Measurements from ENCODE around the gene TIMP4.

Gene TIMP4
- 0 to 0.07 (median 0) reads per million in 9 experiments for total RNA-seq

- DNase-seq (no peak), ATAC-seq (replicated peaks) (no peak)
- Mint-ChIP-seq H3K4me1 (ENCODE audit: low read depth in 2 of 2) (no peaks in the 10 kb centered on the region), H3K27ac (no peak within 1 kb of the TSS), H3K4me3 (no peak within 1 kb of the TSS), H3K27me3 (peaks cover 23 to 42% of the 10 kb centered on the region in 2 donors), H3K36me3 (ENCODE audit: insufficient read depth) (no peaks in the 10 kb centered on the region), H3K9me3 (no peaks in the 10 kb centered on the region)
Observed at GRCh38 chr3:12158387-12159226, at the start of gene TIMP4. TIMP4 (minus strand) TSS chr3:12158912; CDS start chr3:12158840, 72 bp downstream.

- no peak overlapping the region for H3K27ac Mint-ChIP-seq
- H3K9me3 Mint-ChIP-seq, result no peaks in the 10 kb centered on the region
- ATAC-seq (replicated peaks) (no peak), DNase-seq (no peak)
- no peaks in the 10 kb centered on the region for H3K4me1 Mint-ChIP-seq (ENCODE audit: low read depth in 2 of 2)
- H3K4me3 Mint-ChIP-seq, result no peak overlapping the region
- H3K27me3 Mint-ChIP-seq, result peaks cover 0 to 5% of the 10 kb centered on the region in 2 donors
- H3K36me3 Mint-ChIP-seq (ENCODE audit: insufficient read depth), result no peaks in the 10 kb centered on the region
Observed at GRCh38 chr3:12205171-12205570, 46.5 kb upstream of the TIMP4 start.

GRCh38 chr3:12201813-12202212 lies 43.1 kb upstream of the TIMP4 start:
- DNase-seq, result no peak
- Mint-ChIP-seq H3K4me3 (no peak overlapping the region), H3K27me3 (no peaks in the 10 kb centered on the region), H3K9me3 (no peaks in the 10 kb centered on the region), H3K36me3 (ENCODE audit: insufficient read depth) (no peaks in the 10 kb centered on the region), H3K27ac (no peak overlapping the region), H3K4me1 (ENCODE audit: low read depth in 2 of 2) (no peaks in the 10 kb centered on the region)
- ATAC-seq (replicated peaks), result no peak

GRCh38 chr3:12198301-12198700 lies 39.6 kb upstream of the TIMP4 start:
- H3K4me3 Mint-ChIP-seq, result no peak overlapping the region
- no peaks in the 10 kb centered on the region for H3K4me1 Mint-ChIP-seq (ENCODE audit: low read depth in 2 of 2)
- H3K36me3 Mint-ChIP-seq (ENCODE audit: insufficient read depth), result no peaks in the 10 kb centered on the region
- ATAC-seq (replicated peaks) (no peak), DNase-seq (no peak)
- H3K9me3 Mint-ChIP-seq, result no peaks in the 10 kb centered on the region
- H3K27me3 Mint-ChIP-seq, result no peaks in the 10 kb centered on the region
- H3K27ac Mint-ChIP-seq, result no peak overlapping the region

GRCh38 chr3:12197475-12197874 lies 38.8 kb upstream of the TIMP4 start:
- H3K9me3 Mint-ChIP-seq, result no peaks in the 10 kb centered on the region
- DNase-seq (no peak), ATAC-seq (replicated peaks) (no peak)
- no peaks in the 10 kb centered on the region for H3K36me3 Mint-ChIP-seq (ENCODE audit: insufficient read depth)
- H3K4me1 Mint-ChIP-seq (ENCODE audit: low read depth in 2 of 2), result no peaks in the 10 kb centered on the region
- H3K27ac Mint-ChIP-seq, result no peak overlapping the region
- no peaks in the 10 kb centered on the region for H3K27me3 Mint-ChIP-seq
- H3K4me3 Mint-ChIP-seq, result no peak overlapping the region

- Mint-ChIP-seq H3K4me1 (ENCODE audit: low read depth in 2 of 2) (no peaks in the 10 kb centered on the region), H3K36me3 (ENCODE audit: insufficient read depth) (no peaks in the 10 kb centered on the region), H3K27ac (no peak overlapping the region), H3K9me3 (no peaks in the 10 kb centered on the region), H3K4me3 (no peak overlapping the region), H3K27me3 (peaks cover 0 to 1% of the 10 kb centered on the region in 2 donors)
- ATAC-seq (replicated peaks), result no peak
- DNase-seq, result no peak
Observed at GRCh38 chr3:12196684-12197083, 38.0 kb upstream of the TIMP4 start.

- H3K27me3 Mint-ChIP-seq, result peaks cover 8 to 10% of the 10 kb centered on the region in 2 donors
- H3K36me3 Mint-ChIP-seq (ENCODE audit: insufficient read depth), result no peaks in the 10 kb centered on the region
- H3K4me1 Mint-ChIP-seq (ENCODE audit: low read depth in 2 of 2), result no peaks in the 10 kb centered on the region
- H3K27ac Mint-ChIP-seq, result no peak overlapping the region
- ATAC-seq (replicated peaks) (no peak), DNase-seq (no peak)
- no peak overlapping the region for H3K4me3 Mint-ChIP-seq
- no peaks in the 10 kb centered on the region for H3K9me3 Mint-ChIP-seq
Observed at GRCh38 chr3:12195231-12195630, 36.5 kb upstream of the TIMP4 start.

GRCh38 chr3:12194669-12195161 lies 36.0 kb upstream of the TIMP4 start:
- Mint-ChIP-seq H3K4me3 (no peak overlapping the region), H3K27ac (no peak overlapping the region), H3K27me3 (peaks cover 10 to 14% of the 10 kb centered on the region in 2 donors), H3K9me3 (no peaks in the 10 kb centered on the region), H3K4me1 (ENCODE audit: low read depth in 2 of 2) (no peaks in the 10 kb centered on the region), H3K36me3 (ENCODE audit: insufficient read depth) (no peaks in the 10 kb centered on the region)
- DNase-seq (no peak), ATAC-seq (replicated peaks) (peak; percentile 31)

- ATAC-seq (replicated peaks) (no peak), DNase-seq (no peak)
- H3K36me3 Mint-ChIP-seq (ENCODE audit: insufficient read depth), result no peaks in the 10 kb centered on the region
- H3K4me3 Mint-ChIP-seq, result no peak overlapping the region
- no peak overlapping the region for H3K27ac Mint-ChIP-seq
- H3K27me3 Mint-ChIP-seq, result peaks cover 10 to 19% of the 10 kb centered on the region in 2 donors
- H3K9me3 Mint-ChIP-seq, result no peaks in the 10 kb centered on the region
- no peaks in the 10 kb centered on the region for H3K4me1 Mint-ChIP-seq (ENCODE audit: low read depth in 2 of 2)
Observed at GRCh38 chr3:12194209-12194608, 35.5 kb upstream of the TIMP4 start.

GRCh38 chr3:12193485-12194165 lies 34.9 kb upstream of the TIMP4 start:
- no peak overlapping the region for H3K27ac Mint-ChIP-seq
- DNase-seq, result no peak
- ATAC-seq (replicated peaks), result peak; percentile 31
- no peaks in the 10 kb centered on the region for H3K4me1 Mint-ChIP-seq (ENCODE audit: low read depth in 2 of 2)
- H3K9me3 Mint-ChIP-seq, result no peaks in the 10 kb centered on the region
- H3K36me3 Mint-ChIP-seq (ENCODE audit: insufficient read depth), result no peaks in the 10 kb centered on the region
- H3K4me3 Mint-ChIP-seq, result no peak overlapping the region
- H3K27me3 Mint-ChIP-seq, result peaks cover 10 to 24% of the 10 kb centered on the region in 2 donors

- Mint-ChIP-seq H3K4me3 (no peak overlapping the region), H3K9me3 (no peaks in the 10 kb centered on the region), H3K4me1 (ENCODE audit: low read depth in 2 of 2) (no peaks in the 10 kb centered on the region), H3K36me3 (ENCODE audit: insufficient read depth) (no peaks in the 10 kb centered on the region), H3K27me3 (peaks cover 10 to 26% of the 10 kb centered on the region in 2 donors), H3K27ac (no peak overlapping the region)
- ATAC-seq (replicated peaks) (no peak), DNase-seq (no peak)
Observed at GRCh38 chr3:12192655-12193484, 34.2 kb upstream of the TIMP4 start.

GRCh38 chr3:12192173-12192572 lies 33.5 kb upstream of the TIMP4 start:
- no peak for ATAC-seq (replicated peaks)
- H3K9me3 Mint-ChIP-seq, result no peaks in the 10 kb centered on the region
- H3K4me1 Mint-ChIP-seq (ENCODE audit: low read depth in 2 of 2), result peaks cover 4 to 6% of the 10 kb centered on the region in 2 donors
- no peak overlapping the region for H3K4me3 Mint-ChIP-seq
- H3K36me3 Mint-ChIP-seq (ENCODE audit: insufficient read depth), result peaks cover 4% of the 10 kb centered on the region
- H3K27me3 Mint-ChIP-seq, result peaks cover 10 to 26% of the 10 kb centered on the region in 2 donors
- no peak for DNase-seq
- H3K27ac Mint-ChIP-seq, result no peak overlapping the region

GRCh38 chr3:12191559-12191958 lies 32.8 kb upstream of the TIMP4 start:
- no peak for ATAC-seq (replicated peaks)
- H3K4me1 Mint-ChIP-seq (ENCODE audit: low read depth in 2 of 2), result peaks cover 4 to 6% of the 10 kb centered on the region in 2 donors
- DNase-seq, result no peak
- peaks cover 10 to 26% of the 10 kb centered on the region in 2 donors for H3K27me3 Mint-ChIP-seq
- no peak overlapping the region for H3K27ac Mint-ChIP-seq
- peaks cover 4% of the 10 kb centered on the region for H3K36me3 Mint-ChIP-seq (ENCODE audit: insufficient read depth)
- H3K9me3 Mint-ChIP-seq, result no peaks in the 10 kb centered on the region
- no peak overlapping the region for H3K4me3 Mint-ChIP-seq

All from effector memory CD8-positive, alpha-beta T cell (primary cell).